ENCODE data around the gene ANKRD44. TPM values are rescaled to one million over a fixed set of nuclear protein-coding genes. Genes with fewer than 3 reads are reported as not detected.

ANKRD44 gene
- total RNA-seq, 2 experiments from 2014 or later: 188 to 224 TPM

DNA sequence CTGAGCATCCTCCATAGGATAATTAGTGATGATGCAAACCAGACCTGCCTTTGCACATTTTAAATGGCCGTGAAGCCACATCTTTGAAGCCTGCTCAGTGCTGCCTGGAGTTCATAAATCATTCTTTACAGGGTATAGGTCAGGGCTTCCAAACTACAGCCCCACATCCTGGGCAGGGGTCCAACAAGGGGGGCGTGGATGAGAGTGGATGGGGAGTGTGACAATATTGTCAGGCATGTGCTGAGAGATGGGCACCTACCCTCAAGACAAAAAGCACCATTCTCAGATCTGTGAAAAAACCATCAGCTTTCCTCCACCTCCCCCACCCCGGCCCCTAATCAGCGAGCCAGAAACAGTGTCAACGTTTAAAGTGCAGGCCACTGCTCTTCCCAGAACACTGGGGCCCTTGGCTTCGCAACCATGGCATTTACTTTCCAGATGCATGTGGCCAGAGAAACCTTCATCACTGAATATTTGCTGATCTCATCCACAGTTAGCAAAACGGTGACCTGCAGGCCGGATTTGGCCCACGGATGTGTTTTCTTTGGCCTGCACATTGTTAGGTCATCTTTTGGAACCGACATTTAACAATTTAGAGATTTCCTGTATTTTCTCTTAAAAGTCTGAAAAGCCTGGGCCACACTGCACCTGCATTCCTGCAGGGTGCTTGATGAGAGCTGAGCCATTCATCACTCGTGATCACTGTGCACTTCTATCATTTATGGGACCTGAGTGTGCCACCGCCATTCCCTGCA is 130.7 kb downstream of the ANKRD44 start:
- Mint-ChIP-seq H3K27ac (no peak overlapping the region), H3K4me1 (ENCODE audit: low read depth) (peaks cover 36% of the 10 kb centered on the region), H3K4me3 (no peak overlapping the region), H3K27me3 (ENCODE audit: low read depth) (no peaks in the 10 kb centered on the region), H3K36me3 (ENCODE audit: low read depth) (peaks cover 60% of the 10 kb centered on the region), H3K9me3 (ENCODE audit: insufficient read depth) (no peaks in the 10 kb centered on the region)
- ChIA-PET POLR2A (interaction anchor here (0.6 kb wide), 1 partner anchor 76 kb away, joined by 3 read pairs; no protein-coding TSS in a partner anchor), CTCF (interaction anchor here (1.1 to 4.6 kb wide), 4 partner anchors 9 to 67 kb away, joined by 3 to 27 read pairs (median 17); no protein-coding TSS in a partner anchor)
- DNase-seq (no peak), ATAC-seq (no peak)

DNA sequence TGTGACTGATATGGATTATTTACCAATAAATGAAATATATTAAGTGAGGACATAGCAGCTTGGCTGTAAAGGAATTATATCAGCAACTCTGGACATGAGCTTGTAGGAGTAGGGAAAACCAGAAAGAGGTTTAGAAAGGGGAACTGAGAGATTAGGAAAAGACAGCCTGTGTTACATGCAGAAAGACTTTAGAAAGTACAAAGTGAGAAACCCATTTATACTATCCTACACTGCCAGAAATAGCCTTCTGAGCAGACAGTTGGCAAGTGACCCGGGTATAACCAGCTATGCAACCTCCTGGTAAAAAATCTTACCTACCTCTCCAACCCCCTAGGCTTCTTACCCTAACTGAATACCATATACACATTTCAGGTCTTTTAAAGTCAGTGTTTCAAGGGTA is 134.1 kb downstream of the ANKRD44 start:
- POLR2A ChIA-PET: no interaction called here
- ATAC-seq (no peak), DNase-seq (no peak)
- no peaks in the 10 kb centered on the region for H3K9me3 Mint-ChIP-seq (ENCODE audit: insufficient read depth)
- no peak overlapping the region for H3K27ac Mint-ChIP-seq
- peaks cover 42% of the 10 kb centered on the region for H3K36me3 Mint-ChIP-seq (ENCODE audit: low read depth)
- H3K4me1 Mint-ChIP-seq (ENCODE audit: low read depth): peaks cover 12% of the 10 kb centered on the region
- H3K27me3 Mint-ChIP-seq (ENCODE audit: low read depth): no peaks in the 10 kb centered on the region
- CTCF ChIA-PET: interaction anchor here (0.6 to 4.6 kb wide), 4 partner anchors 8 to 207 kb away, joined by 3 to 27 read pairs (median 4); no protein-coding TSS in a partner anchor
- H3K4me3 Mint-ChIP-seq: no peak overlapping the region

DNA sequence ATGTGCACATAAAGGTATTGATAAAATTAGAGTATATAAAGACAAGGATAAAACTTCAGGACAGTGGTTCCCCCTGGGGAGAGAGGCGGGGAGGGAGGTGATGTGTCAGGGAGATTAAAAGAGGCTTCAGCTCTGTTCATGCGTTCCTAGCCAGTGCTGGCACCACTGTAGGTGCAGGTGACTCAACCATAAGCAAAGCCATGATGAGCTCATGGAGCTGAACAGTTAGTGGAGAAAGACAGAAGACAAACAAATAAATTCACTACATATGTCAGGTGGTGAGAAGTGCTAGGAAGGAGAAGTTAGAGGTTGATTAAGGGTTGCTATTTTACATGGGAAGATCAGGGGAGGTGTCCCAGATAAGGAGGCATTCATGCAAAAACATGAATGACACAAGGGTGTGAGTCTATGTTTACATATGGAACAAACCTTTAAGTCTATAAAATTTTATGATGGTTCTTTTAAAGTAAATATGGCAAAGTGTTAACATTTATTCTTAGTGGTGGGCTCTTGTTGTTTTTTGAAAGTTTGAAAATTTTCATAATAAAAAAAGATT is 136.0 kb downstream of the ANKRD44 start:
- ChIA-PET POLR2A (no interaction called here), CTCF (interaction anchor here (1.3 to 1.4 kb wide), 2 partner anchors 16 to 61 kb away, joined by 3 read pairs; no protein-coding TSS in a partner anchor)
- Mint-ChIP-seq H3K27ac (no peak overlapping the region), H3K4me1 (ENCODE audit: low read depth) (peaks cover 20% of the 10 kb centered on the region), H3K27me3 (ENCODE audit: low read depth) (no peaks in the 10 kb centered on the region), H3K9me3 (ENCODE audit: insufficient read depth) (no peaks in the 10 kb centered on the region), H3K36me3 (ENCODE audit: low read depth) (peaks cover 32% of the 10 kb centered on the region), H3K4me3 (no peak overlapping the region)
- ATAC-seq (no peak), DNase-seq (no peak)

GRCh38 chr2:197171582-197171981 is 139.0 kb downstream of the ANKRD44 start:
- Mint-ChIP-seq H3K4me1 (ENCODE audit: low read depth) (peaks cover 41% of the 10 kb centered on the region), H3K4me3 (no peak overlapping the region), H3K27me3 (ENCODE audit: low read depth) (no peaks in the 10 kb centered on the region), H3K9me3 (ENCODE audit: insufficient read depth) (no peaks in the 10 kb centered on the region), H3K36me3 (ENCODE audit: low read depth) (peaks cover 31% of the 10 kb centered on the region), H3K27ac (no peak overlapping the region)
- no peak for ATAC-seq
- DNase-seq: no peak
- POLR2A ChIA-PET: interaction anchor here (0.7 kb wide), 1 partner anchor 333 kb away, joined by 3 read pairs; no protein-coding TSS in a partner anchor
- CTCF ChIA-PET: interaction anchor here (0.7 to 7.8 kb wide), 4 partner anchors 9 to 56 kb away, joined by 3 to 145 read pairs (median 16); no protein-coding TSS in a partner anchor

GRCh38 chr2:197170208-197170607 is 140.4 kb downstream of the ANKRD44 start:
- Mint-ChIP-seq H3K27me3 (ENCODE audit: low read depth) (no peaks in the 10 kb centered on the region), H3K27ac (no peak overlapping the region), H3K4me1 (ENCODE audit: low read depth) (peaks cover 38% of the 10 kb centered on the region), H3K4me3 (no peak overlapping the region), H3K36me3 (ENCODE audit: low read depth) (peaks cover 34% of the 10 kb centered on the region), H3K9me3 (ENCODE audit: insufficient read depth) (no peaks in the 10 kb centered on the region)
- DNase-seq: no peak
- no peak for ATAC-seq
- ChIA-PET POLR2A (no interaction called here), CTCF (interaction anchor here (1.0 to 7.8 kb wide), 6 partner anchors 11 to 55 kb away, joined by 3 to 145 read pairs (median 20); no protein-coding TSS in a partner anchor)

- H3K27ac Mint-ChIP-seq: peak overlapping the region; percentile 58
- ChIA-PET POLR2A (interaction anchor here (1.0 to 1.2 kb wide), 2 partner anchors 55 to 139 kb away, joined by 3 to 5 read pairs; no protein-coding TSS in a partner anchor), CTCF (interaction anchor here (0.7 to 7.8 kb wide), 38 partner anchors 9 to 366 kb away, joined by 3 to 145 read pairs (median 5); partner anchors contain the start of gene ANKRD44)
- ATAC-seq: peak; percentile 83
- H3K4me3 Mint-ChIP-seq: no peak overlapping the region
- H3K27me3 Mint-ChIP-seq (ENCODE audit: low read depth): no peaks in the 10 kb centered on the region
- DNase-seq: peak; percentile 81
- no peaks in the 10 kb centered on the region for H3K9me3 Mint-ChIP-seq (ENCODE audit: insufficient read depth)
- peaks cover 36% of the 10 kb centered on the region for H3K36me3 Mint-ChIP-seq (ENCODE audit: low read depth)
- peaks cover 46% of the 10 kb centered on the region for H3K4me1 Mint-ChIP-seq (ENCODE audit: low read depth)
Measured at GRCh38 chr2:197168705-197169104, 141.9 kb downstream of the ANKRD44 start.

- POLR2A ChIA-PET: interaction anchor here (1.0 kb wide), 1 partner anchor 140 kb away, joined by 3 read pairs; no protein-coding TSS in a partner anchor
- Mint-ChIP-seq H3K36me3 (ENCODE audit: low read depth) (peaks cover 39% of the 10 kb centered on the region), H3K9me3 (ENCODE audit: insufficient read depth) (no peaks in the 10 kb centered on the region)
Measured at GRCh38 chr2:197167608-197168314, 142.8 kb downstream of the ANKRD44 start.

DNA sequence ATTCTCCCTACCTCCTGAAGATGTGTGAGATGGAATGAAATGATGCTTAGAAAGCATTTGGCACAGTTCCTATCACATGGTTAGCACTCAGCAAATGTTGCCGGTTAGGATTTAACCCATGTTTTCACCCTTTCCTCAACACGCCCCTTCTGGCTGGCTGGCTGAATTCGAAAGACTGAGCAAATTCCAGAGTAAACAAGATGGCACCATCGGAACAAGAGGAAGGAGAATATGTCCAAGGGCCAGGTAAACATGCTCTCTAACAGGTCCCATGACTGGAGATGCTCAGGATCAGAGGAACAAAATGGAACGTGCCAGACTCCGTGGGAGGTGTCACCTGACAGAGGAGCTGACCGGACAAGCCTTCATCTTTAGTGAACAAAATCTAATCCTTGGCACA is 145.6 kb downstream of the ANKRD44 start:
- Mint-ChIP-seq H3K36me3 (ENCODE audit: low read depth) (peaks cover 39% of the 10 kb centered on the region), H3K27ac (no peak overlapping the region), H3K9me3 (ENCODE audit: insufficient read depth) (no peaks in the 10 kb centered on the region), H3K27me3 (ENCODE audit: low read depth) (no peaks in the 10 kb centered on the region), H3K4me1 (ENCODE audit: low read depth) (peaks cover 68% of the 10 kb centered on the region), H3K4me3 (no peak overlapping the region)
- ChIA-PET POLR2A (interaction anchor here (0.6 kb wide), 1 partner anchor 36 kb away, joined by 3 read pairs; no protein-coding TSS in a partner anchor), CTCF (interaction anchor here (0.9 to 7.8 kb wide), 2 partner anchors 9 to 50 kb away, joined by 3 to 145 read pairs; no protein-coding TSS in a partner anchor)
- DNase-seq (no peak), ATAC-seq (no peak)

More at GRCh38 chr2:197167608-197168314, 142.8 kb downstream of the ANKRD44 start:
- DNase-seq (no peak), ATAC-seq (no peak)
- Mint-ChIP-seq H3K27ac (no peak overlapping the region), H3K4me3 (no peak overlapping the region), H3K27me3 (ENCODE audit: low read depth) (no peaks in the 10 kb centered on the region), H3K4me1 (ENCODE audit: low read depth) (peaks cover 55% of the 10 kb centered on the region)
- CTCF ChIA-PET: interaction anchor here (0.7 to 7.8 kb wide), 36 partner anchors 8 to 365 kb away, joined by 3 to 145 read pairs (median 6); partner anchors contain the start of gene ANKRD44

DNA sequence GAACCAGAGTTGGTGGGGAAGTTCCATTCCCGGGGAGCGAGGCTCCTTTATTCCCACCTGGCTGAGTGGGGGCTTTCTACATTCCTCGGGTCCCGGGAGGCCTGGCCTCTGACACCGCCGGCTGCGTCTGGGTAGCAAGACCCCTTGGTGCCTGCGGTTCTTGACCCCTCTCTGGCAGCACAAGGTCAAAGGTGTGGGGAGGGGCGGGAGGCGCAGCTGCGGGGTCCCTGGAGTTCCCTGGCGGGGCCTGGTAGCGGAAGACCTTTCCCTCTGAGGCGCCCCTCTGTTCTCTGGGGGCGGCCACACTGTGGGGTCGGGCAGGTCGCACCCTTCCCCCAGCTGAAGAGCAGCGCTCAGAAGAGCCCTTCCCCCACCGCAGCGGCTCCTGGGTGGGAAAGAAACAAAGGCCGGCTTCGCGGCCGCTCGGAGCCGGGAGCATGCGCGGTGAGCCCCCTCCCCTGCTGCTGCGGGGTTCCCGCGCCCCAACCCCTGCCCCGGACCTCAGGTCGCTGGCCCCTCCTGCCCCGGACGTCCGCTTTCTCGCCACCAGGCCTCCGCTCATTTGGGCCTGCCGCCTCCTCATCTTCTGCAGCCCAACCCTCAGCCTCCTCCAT is 146.3 kb downstream of the ANKRD44 start:
- DNase-seq: no peak
- CTCF ChIA-PET: no interaction called here
- peaks cover 36% of the 10 kb centered on the region for H3K36me3 Mint-ChIP-seq (ENCODE audit: low read depth)
- no peaks in the 10 kb centered on the region for H3K9me3 Mint-ChIP-seq (ENCODE audit: insufficient read depth)
- no peaks in the 10 kb centered on the region for H3K27me3 Mint-ChIP-seq (ENCODE audit: low read depth)
- no peak overlapping the region for H3K4me3 Mint-ChIP-seq
- no peak for ATAC-seq
- H3K4me1 Mint-ChIP-seq (ENCODE audit: low read depth): peaks cover 72% of the 10 kb centered on the region
- no peak overlapping the region for H3K27ac Mint-ChIP-seq
- POLR2A ChIA-PET: no interaction called here

GRCh38 chr2:197163712-197164140 is 146.9 kb downstream of the ANKRD44 start:
- CTCF ChIA-PET: interaction anchor here (0.6 kb wide), 1 partner anchor 190 kb away, joined by 3 read pairs; no protein-coding TSS in a partner anchor
- no peak overlapping the region for H3K27ac Mint-ChIP-seq
- POLR2A ChIA-PET: no interaction called here

DNA sequence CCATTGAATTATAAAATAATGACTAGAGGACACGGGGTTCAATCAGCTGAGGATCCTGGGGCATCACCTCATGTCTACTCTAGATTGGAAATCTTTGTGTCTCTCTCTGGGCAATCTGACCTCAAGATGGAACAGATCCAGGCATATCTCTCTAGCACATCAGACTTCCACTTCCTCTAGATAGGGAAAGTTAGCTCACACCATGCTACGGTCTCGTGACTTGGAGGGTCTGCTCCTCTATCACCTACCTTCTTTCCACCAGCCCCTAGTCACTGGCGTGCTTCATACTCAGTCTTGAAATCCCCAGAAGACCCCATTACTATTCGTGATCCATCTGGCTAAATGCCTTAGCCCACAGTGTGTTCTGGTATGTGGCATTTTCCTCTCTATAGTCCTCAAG is 148.8 kb downstream of the ANKRD44 start:
- Mint-ChIP-seq H3K27ac (peak overlapping the region; percentile 37), H3K9me3 (ENCODE audit: insufficient read depth) (no peaks in the 10 kb centered on the region), H3K27me3 (ENCODE audit: low read depth) (no peaks in the 10 kb centered on the region), H3K36me3 (ENCODE audit: low read depth) (peaks cover 48% of the 10 kb centered on the region), H3K4me1 (ENCODE audit: low read depth) (peaks cover 69% of the 10 kb centered on the region), H3K4me3 (no peak overlapping the region)
- DNase-seq (no peak), ATAC-seq (no peak)
- CTCF ChIA-PET: interaction anchor here (0.8 to 1.4 kb wide), 3 partner anchors 30 to 48 kb away, joined by 3 to 8 read pairs (median 3); no protein-coding TSS in a partner anchor
- POLR2A ChIA-PET: no interaction called here

More at GRCh38 chr2:197163712-197164140, 146.9 kb downstream of the ANKRD44 start:
- peaks cover 38% of the 10 kb centered on the region for H3K36me3 Mint-ChIP-seq (ENCODE audit: low read depth)
- DNase-seq (no peak), ATAC-seq (no peak)
- peaks cover 72% of the 10 kb centered on the region for H3K4me1 Mint-ChIP-seq (ENCODE audit: low read depth)
- H3K9me3 Mint-ChIP-seq (ENCODE audit: insufficient read depth): no peaks in the 10 kb centered on the region
- no peaks in the 10 kb centered on the region for H3K27me3 Mint-ChIP-seq (ENCODE audit: low read depth)
- H3K4me3 Mint-ChIP-seq: no peak overlapping the region

Data from activated CD8-positive, alpha-beta T cell treated with anti-CD3 and anti-CD28 coated beads, Interleukin-2, amount 10 ng/mL, durations not matched to agents 7 days and 5 days (primary cell).